ENCODE data around the gene TPTE2. TPM values are rescaled to one million over a fixed set of nuclear protein-coding genes. Genes with fewer than 3 reads are reported as not detected.
"Not testable (repeated sequence)": the region's sequence is repeated elsewhere in the genome, so short reads cannot be mapped to it uniquely, and the experiment has no call there.

TPTE2 gene
- under 1 TPM in 1 of 2 donors, not detected in 1; 0.19 TPM for total RNA-seq
- long read RNA-seq, donor 1, result 0 reads
- long read RNA-seq, donor 2, result 0 reads

- intact Hi-C loops (cut with DNase I), result not testable (repeated sequence)
- DNase-seq (ENCODE audit: low spot score), result peak; percentile 62
These were observed at the start of gene TPTE2 for GRCh38 chr13:19561127-19561582. Gene TPTE2, minus strand, starts transcription at chr13:19561532. Its CDS starts 58,298 bp downstream, at chr13:19503234.

DNA sequence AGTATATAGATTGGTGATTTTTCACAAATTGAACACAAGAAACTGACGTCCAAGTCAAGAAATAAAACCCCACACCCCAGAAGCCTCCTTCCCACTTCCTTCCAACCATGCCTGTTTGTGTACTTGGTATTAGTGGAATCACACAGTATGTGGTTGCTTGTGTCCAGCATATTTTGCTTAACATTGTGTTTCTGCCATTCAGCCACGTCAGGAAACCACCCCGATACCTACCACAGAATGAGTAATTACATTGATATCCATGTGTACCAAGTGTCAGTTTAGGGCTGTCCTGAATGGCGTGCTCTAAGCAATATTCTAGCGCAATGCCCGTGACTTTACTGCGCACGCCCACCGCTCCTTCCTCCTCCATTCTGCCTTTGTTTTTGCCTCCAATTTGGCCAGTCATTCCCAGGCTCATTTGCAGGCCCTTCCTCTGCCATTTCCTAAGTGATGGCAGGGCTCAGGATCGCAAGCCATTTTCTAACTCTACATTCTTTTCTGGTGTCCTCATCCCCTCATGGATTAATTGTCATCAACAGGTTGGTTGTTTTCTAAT, 46.3 kb upstream of the TPTE2 start:
- DNase-seq (ENCODE audit: low spot score), result no peak
- intact Hi-C loops (cut with DNase I), result no loop called here

DNA sequence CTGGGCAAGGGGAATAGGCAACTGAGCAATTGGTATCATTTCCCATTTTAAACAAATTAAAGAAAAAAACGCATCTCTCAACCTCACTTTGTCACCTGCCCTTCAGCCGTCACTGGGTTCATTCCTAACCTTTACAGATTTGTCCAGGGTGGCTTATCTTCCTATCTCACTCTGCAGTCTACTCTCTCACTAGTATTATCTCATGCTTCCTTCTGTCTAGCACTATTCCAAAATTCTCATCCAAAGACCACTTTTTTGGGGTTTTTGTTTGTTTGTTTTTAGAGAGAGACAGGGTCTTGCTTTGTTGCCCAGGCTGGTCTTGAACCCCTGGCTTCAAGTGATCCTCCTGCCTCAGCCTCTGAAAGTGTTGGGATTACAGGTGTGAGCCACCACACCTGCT, 45.4 kb upstream of the TPTE2 start:
- DNase-seq (ENCODE audit: low spot score), result no peak
- intact Hi-C loops (cut with DNase I), result no loop called here

- no peak for DNase-seq (ENCODE audit: low spot score)
- intact Hi-C loops (cut with DNase I), result no loop called here
These were observed 44.8 kb upstream of the TPTE2 start for GRCh38 chr13:19606152-19606551.

- no peak for DNase-seq (ENCODE audit: low spot score)
- intact Hi-C loops (cut with DNase I), result no loop called here
These were observed 44.0 kb upstream of the TPTE2 start for GRCh38 chr13:19605161-19605955.

GRCh38 chr13:19604306-19604705, 43.0 kb upstream of the TPTE2 start:
- intact Hi-C loops (cut with DNase I), result no loop called here

DNA sequence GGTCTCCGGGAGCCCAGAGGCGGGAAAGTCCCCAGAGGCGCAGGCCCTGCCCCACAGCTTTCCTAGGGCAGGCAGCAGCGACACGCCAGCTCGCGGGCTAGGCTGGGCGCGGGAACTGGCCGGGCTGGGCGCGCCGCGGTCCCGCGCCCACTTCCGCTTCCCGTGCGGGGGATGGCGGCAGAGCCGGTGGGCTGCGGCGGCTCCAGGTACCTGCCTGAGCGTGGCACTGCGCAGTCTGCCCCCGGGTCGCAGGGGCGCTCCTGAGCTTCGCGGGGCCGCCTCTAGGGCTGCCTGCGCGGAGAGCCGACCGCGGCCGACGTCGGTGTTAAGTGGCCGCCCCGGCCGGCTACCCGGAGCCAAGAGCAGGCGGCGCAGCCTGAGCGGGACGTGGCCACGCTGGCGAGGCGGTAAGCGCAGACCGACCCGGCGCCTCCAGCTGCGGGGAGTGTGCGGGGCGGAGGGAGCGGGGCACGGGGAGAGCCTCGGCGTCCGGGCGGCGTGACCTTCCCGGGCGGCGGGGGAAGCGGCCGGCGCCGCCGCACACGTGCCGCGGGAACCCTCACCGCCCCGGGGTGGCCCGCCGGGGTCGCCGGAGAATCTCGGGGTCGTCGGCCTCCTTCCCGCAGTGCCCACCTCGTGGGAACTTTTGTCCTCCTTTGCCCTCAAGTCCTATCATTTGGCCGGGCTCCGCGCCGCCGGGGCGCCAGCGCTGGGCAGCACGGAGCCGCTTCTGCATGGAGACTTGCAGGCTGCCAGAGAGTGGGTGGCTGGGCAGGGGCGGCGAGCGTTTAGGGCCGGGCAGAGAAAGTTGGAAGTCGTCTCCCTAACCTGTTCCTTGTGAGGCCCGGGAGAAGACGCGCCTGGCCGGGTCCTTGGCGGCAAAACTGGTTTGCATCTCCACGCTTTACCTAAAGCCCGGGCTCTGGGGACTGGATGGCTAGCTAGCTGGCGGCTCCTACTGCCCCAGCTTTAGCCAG, 40.7 kb upstream of the TPTE2 start:
- intact Hi-C loops (cut with DNase I), result no loop called here
- DNase-seq (ENCODE audit: low spot score), result no peak

More at GRCh38 chr13:19604306-19604705, 43.0 kb upstream of the TPTE2 start:
- no peak for DNase-seq (ENCODE audit: low spot score)

GRCh38 chr13:19597523-19597922, 36.2 kb upstream of the TPTE2 start:
- no peak for DNase-seq (ENCODE audit: low spot score)
- intact Hi-C loops (cut with DNase I), result no loop called here

- no peak for DNase-seq (ENCODE audit: low spot score)
- intact Hi-C loops (cut with DNase I), result no loop called here
These were observed 35.6 kb upstream of the TPTE2 start for GRCh38 chr13:19596960-19597361.

DNA sequence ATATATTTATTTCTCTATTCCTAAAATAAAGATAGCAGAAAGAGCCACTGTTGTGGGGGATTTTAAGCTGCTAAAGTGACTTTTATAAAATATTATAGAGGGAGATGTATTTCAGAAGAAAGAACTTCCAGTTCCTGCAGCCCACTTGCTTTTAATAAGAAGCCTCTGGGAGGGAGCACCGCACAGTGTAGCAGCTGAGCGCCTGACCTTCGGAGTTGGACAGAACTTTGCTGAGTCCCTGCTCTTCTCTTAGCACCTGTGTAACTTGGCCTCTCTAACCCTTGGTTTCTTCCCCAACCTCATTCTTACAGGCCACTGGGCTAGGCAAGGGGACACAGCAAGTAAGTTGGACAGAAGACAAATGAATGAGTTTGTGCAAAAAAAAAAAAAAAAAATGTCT, 34.8 kb upstream of the TPTE2 start:
- intact Hi-C loops (cut with DNase I), result no loop called here
- DNase-seq (ENCODE audit: low spot score), result no peak

DNA sequence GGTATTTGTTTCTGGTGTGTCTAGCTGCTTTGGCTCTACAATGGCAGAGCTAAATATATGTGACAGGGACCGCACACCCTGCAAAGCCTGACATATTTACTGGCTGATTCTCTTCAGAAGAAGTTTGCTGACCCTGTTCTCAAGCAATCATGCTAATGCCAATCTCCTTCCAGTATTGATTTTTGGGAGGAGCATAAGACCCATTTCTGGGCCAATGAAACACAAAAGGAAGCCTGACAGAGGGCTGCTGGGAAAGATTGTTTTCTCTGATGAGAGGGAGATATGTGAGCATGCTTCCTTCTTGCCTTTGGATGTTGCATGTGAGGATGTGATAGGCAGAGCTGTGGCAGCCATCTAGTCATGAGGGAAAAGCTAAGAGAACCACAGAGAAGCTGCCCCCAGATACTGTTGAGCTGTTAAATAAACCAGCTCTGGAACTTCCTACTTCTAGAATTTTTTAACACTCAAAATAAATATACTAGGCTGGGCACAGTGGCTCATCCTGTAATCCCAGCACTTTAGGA, 31.4 kb upstream of the TPTE2 start:
- DNase-seq (ENCODE audit: low spot score), result no peak
- intact Hi-C loops (cut with DNase I), result no loop called here

DNA sequence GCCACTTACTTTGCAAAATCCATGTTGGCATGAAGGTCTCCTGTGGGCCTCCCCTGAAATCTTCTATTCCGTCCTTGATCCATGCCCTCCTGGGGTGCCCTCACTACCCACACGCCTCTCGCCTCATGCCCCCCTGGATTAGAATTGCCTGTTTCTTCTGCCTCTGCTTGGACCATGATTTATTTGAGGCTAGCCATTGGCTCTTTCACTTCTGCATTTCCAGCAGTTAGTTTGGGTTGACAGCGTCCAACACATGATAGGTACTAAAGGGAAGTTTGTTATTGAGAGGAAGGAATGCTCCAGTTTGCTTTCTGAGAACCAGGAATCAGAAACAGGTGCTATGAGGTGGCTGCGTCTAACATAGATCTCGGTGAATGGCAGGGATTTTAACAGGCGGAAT, 30.5 kb upstream of the TPTE2 start:
- intact Hi-C loops (cut with DNase I), result no loop called here
- DNase-seq (ENCODE audit: low spot score), result no peak

- DNase-seq (ENCODE audit: low spot score), result no peak
- intact Hi-C loops (cut with DNase I), result no loop called here
These were observed 29.1 kb upstream of the TPTE2 start for GRCh38 chr13:19590423-19590822.

GRCh38 chr13:19589312-19589711, 28.0 kb upstream of the TPTE2 start:
- intact Hi-C loops (cut with DNase I), result no loop called here
- no peak for DNase-seq (ENCODE audit: low spot score)

DNA sequence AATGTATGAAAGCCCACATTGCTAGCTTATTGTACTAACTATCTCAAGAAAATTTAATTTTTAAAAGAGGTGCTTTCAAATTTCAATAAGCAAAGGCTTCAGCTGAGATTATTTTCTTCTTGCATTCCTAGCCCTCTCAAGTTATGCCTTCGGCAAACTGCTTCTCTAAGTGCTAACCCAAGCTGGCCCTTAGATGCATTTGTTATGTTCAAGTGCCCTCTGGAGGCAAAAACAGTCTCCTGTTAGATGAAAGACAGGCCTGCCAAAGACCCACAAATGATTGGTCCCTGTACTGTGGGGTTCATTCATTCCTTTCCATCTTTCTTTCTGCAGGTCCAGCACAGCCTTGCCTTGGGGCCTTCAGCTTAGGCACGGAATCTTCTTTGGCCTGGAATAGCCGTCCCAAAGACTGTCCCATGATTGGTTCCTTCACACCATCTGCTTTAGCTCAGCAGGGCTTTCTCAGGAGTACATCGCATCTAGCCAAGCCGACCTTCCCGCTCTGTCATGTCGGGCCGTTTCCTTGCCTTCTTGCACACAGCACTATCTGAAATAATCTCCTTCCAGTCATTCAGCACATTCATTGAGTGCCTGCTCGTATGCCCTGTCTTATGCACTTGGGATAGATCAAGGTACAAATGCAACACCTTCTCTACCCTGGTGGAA, 26.4 kb upstream of the TPTE2 start:
- DNase-seq (ENCODE audit: low spot score), result no peak
- intact Hi-C loops (cut with DNase I), result no loop called here

GRCh38 chr13:19586904-19587634, 25.7 kb upstream of the TPTE2 start:
- intact Hi-C loops (cut with DNase I), result no loop called here
- DNase-seq (ENCODE audit: low spot score), result no peak

DNA sequence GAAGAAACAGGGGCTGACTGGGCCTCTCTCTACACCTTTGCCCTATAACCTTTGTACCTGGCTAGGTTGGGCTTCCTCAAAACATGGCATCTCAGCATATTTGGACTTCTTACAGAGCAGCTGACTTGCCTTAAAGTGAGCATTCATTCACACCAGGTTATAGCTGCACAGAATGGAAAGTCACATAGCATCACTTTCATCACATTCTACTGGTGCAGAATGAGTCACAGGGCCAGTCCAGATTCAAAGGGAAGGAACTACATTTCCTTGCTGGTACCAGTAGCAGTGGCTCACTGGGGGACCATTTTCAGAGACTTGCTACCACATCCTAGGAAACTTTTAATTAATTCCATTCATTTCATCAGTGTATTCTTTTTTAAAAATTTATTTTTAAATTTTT, 20.3 kb upstream of the TPTE2 start:
- intact Hi-C loops (cut with DNase I), result no loop called here
- no peak for DNase-seq (ENCODE audit: low spot score)

- intact Hi-C loops (cut with DNase I), result no loop called here
- DNase-seq (ENCODE audit: low spot score), result no peak
These were observed 13.9 kb upstream of the TPTE2 start for GRCh38 chr13:19575230-19575629.

All from posterior vena cava (tissue), 2 donors.